Activated T-cell treated with anti-CD3 and anti-CD28 coated beads, Interleukin-2, amount 50 U/mL, for 4 hours (primary cell): ENCODE results near the gene P4HA3. TPM values are rescaled to one million over a fixed set of nuclear protein-coding genes. Genes with fewer than 3 reads are reported as not detected.
A peak's percentile ranks its signal among the peaks of the same experiment; 100 is the strongest.
"Not testable (repeated sequence)": the region's sequence is repeated elsewhere in the genome, so short reads cannot be mapped to it uniquely, and the experiment has no call there.

Source experiments
- ATAC-seq, 2 donors: fragments of 200-7000 bp; cut with Tn5 transposase; one replicate each; pipeline ENCODE4 v1.10.0; 2021
- DNase-seq: peaks from one replicate; pipeline ENCODE4 v3.0.0-alpha.2; 2020
- H3K27me3 Mint-ChIP-seq: one replicate; pipeline ENCODE4 v1.8.0; 2021; ENCODE audit warnings: low read depth, mixed read lengths
- H3K36me3 Mint-ChIP-seq: one replicate; pipeline ENCODE4 v1.8.0; 2022; ENCODE audit warnings: mixed read lengths; ENCODE audit not compliant: insufficient read depth
- H3K4me1 Mint-ChIP-seq: one replicate; pipeline ENCODE4 v1.8.0; 2021; ENCODE audit warnings: low read depth, mixed read lengths
- H3K4me3 Mint-ChIP-seq: one replicate; pipeline ENCODE4 v1.8.0; 2021; ENCODE audit warnings: mild to moderate bottlenecking, moderate library complexity, mixed read lengths
- H3K9me3 Mint-ChIP-seq: one replicate; pipeline ENCODE4 v1.8.0; 2021; ENCODE audit warnings: mixed read lengths
- total RNA-seq, 3 donors: library from RNA; stranded (reverse); gene quantifications; one replicate each; pipeline ENCODE4 v1.2.1, GENCODE V29; 2021

P4HA3 gene
- not detected for total RNA-seq

DNA sequence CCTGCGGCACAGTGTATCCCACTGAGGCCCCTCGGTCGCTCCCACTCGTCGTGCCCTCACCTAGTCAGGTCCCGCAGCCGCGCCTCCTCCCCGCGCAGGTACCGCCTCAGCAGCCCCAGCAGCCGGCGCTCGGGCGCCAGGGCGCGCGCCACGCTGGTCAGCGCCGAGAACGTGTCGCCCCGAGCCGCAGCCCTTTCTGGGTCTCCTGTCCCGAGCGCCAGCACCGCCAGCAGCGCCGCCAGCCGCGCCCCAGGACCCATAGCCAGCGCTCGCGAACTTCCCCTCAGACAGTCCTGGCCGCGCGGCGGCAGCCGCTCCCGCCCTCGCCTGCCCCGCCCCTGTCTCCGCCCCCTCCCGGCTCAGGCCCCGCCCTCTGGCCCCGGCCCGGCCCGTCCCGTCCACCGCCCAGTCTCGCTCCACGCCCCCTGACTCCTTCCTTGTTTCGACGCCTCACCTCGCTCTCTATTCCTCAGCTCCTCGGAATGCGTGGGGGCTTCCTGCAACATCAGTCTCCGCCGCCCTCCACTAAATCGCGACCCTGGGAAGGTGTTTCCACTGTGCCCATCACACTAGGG is at the start of gene P4HA3:
P4HA3 (minus strand) TSS at position 289 of the 575 bp plus-strand sequence; CDS start at position 260, 29 bp downstream.
- no peaks in the 10 kb centered on the region for H3K36me3 Mint-ChIP-seq
- DNase-seq = peak; percentile 37
- H3K4me3 Mint-ChIP-seq = peak within 1 kb of the TSS; percentile 59
- peaks cover 11% of the 10 kb centered on the region for H3K4me1 Mint-ChIP-seq
- H3K9me3 Mint-ChIP-seq = peaks cover 4% of the 10 kb centered on the region
- peaks cover 41% of the 10 kb centered on the region for H3K27me3 Mint-ChIP-seq
- peak; percentile 94 to 97 for ATAC-seq

DNA sequence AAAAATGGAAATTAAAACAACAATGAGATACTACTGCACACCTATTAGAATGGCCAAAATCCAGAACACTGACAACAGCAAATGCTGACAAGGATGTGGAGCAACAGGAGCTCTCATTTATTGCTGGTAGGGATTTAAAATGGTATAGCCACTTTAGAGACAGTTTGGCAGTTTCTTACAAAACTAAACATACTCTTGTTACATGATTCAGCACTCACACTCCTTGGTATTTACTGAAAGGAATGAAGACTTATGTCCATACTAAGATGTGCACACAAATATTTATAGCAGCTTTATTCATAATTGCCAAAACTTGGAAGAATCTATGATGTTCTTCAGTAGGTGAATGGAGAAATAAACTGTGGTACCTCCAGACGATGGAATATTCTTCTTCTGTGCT is 46.0 kb upstream of the P4HA3 start:
- Mint-ChIP-seq H3K9me3 (no peaks in the 10 kb centered on the region), H3K4me1 (no peaks in the 10 kb centered on the region), H3K27me3 (no peaks in the 10 kb centered on the region), H3K36me3 (peaks cover 54% of the 10 kb centered on the region), H3K4me3 (no peak overlapping the region)
- DNase-seq (no peak), ATAC-seq (no peak)

DNA sequence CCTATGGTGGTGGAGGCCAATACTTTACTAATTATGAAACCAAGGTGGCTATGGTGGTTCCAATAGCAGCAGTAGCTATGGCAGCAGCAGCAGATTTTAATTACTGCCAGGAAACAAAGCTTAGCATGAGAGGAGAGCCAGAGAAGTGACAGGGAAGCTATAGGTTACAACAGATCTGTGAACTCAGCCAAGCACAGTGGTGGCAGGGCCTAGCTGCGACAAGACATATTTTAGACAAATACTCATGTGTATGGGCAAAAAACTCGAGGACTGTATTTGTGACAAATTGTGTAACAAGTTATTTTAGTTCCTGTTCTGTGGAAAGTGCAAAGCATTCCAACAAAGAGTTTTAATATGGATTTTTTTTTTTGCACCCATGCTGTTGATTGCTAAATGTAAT is 44.2 kb upstream of the P4HA3 start:
- H3K36me3 Mint-ChIP-seq = peaks cover 44% of the 10 kb centered on the region
- ATAC-seq (no peak), DNase-seq (no peak)
- H3K9me3 Mint-ChIP-seq = no peaks in the 10 kb centered on the region
- no peak overlapping the region for H3K4me3 Mint-ChIP-seq
- H3K4me1 Mint-ChIP-seq = no peaks in the 10 kb centered on the region
- H3K27me3 Mint-ChIP-seq = no peaks in the 10 kb centered on the region

DNA sequence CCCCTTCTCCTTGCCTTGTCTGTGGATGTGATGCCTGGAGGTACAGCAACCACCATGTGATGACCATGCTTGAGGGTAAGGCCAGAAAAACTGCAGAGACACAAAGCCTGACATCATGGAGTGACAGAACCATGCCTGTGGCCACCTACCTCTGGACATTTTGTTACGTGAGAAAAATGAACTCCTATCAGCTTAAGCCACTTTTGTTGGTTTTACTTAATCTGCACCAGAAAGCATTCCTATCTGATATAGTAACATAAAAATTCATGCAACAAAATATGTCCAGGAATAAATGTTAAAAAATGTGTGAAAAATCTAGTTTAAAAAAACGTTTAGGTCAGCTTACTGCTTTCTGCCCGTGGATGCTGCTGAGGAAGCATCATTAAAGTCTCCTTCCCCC is 42.6 kb upstream of the P4HA3 start:
- no peak overlapping the region for H3K4me3 Mint-ChIP-seq
- ATAC-seq (no peak), DNase-seq (no peak)
- H3K27me3 Mint-ChIP-seq = no peaks in the 10 kb centered on the region
- no peaks in the 10 kb centered on the region for H3K4me1 Mint-ChIP-seq
- peaks cover 39% of the 10 kb centered on the region for H3K36me3 Mint-ChIP-seq
- no peaks in the 10 kb centered on the region for H3K9me3 Mint-ChIP-seq

DNA sequence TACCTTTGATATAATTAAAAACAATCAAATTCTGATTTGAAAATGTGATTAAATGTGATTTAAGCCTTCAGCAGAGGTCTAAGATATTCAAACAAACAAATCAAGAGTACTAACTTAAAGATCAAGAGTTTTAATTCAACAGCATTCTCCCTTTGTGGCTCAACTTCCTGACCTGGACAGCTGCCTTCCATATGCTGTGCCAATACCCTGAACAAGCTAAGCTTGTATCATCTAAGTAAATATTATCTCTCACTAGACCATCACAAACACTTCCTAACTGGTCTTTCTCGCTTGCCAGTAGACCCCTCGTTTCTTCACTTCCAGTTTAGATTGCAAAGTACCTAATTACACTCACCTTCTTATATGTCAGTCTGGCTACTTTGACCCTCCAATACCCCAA is 35.9 kb upstream of the P4HA3 start:
- no peaks in the 10 kb centered on the region for H3K27me3 Mint-ChIP-seq
- H3K4me3 Mint-ChIP-seq = no peak overlapping the region
- H3K9me3 Mint-ChIP-seq = no peaks in the 10 kb centered on the region
- H3K36me3 Mint-ChIP-seq = peaks cover 29% of the 10 kb centered on the region
- no peak for ATAC-seq
- no peak for DNase-seq
- no peaks in the 10 kb centered on the region for H3K4me1 Mint-ChIP-seq

DNA sequence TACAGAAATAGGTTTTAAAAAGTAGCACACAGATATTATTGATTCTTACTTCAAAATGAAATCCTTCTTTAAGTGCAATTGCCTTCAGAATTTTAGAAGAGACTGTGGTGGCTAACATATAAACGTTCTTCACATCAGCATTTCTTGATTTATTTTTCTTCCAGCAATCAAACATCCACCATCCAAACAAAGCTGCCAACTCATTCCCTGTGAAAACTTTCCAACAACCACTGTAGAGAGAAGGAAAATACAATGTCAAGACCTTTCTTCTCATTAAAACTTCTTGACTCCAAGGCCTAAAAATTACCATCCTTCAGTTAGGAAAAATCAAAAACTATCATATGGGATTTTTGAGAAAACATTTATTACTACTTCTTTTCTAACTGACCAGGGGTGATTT is 34.0 kb upstream of the P4HA3 start:
- Mint-ChIP-seq H3K36me3 (peaks cover 35% of the 10 kb centered on the region), H3K9me3 (no peaks in the 10 kb centered on the region), H3K4me1 (no peaks in the 10 kb centered on the region), H3K27me3 (no peaks in the 10 kb centered on the region), H3K4me3 (no peak overlapping the region)
- ATAC-seq (no peak), DNase-seq (no peak)

DNA sequence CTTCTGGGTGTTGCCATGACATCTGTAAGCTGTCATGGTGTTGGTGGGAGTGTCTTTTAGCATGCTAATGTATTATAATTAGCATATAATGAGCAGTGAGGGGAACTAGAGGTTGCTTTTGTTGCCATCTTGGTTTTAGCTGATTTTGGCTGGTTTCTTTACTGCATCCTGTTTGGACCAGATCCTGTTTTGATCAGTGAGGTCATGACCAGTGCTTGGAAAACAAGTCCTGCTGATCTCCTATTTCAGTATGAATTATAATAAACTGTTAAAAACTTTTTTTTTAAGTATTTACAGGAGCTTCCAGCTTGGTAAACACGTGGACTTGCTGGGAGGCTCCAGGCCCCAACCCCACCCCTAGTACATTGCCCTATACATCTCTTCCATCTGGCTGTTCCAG is 30.5 kb upstream of the P4HA3 start:
- DNase-seq (no peak), ATAC-seq (no peak)
- no peak overlapping the region for H3K4me3 Mint-ChIP-seq
- peaks cover 37% of the 10 kb centered on the region for H3K36me3 Mint-ChIP-seq
- H3K4me1 Mint-ChIP-seq = no peaks in the 10 kb centered on the region
- H3K9me3 Mint-ChIP-seq = no peaks in the 10 kb centered on the region
- no peaks in the 10 kb centered on the region for H3K27me3 Mint-ChIP-seq

DNA sequence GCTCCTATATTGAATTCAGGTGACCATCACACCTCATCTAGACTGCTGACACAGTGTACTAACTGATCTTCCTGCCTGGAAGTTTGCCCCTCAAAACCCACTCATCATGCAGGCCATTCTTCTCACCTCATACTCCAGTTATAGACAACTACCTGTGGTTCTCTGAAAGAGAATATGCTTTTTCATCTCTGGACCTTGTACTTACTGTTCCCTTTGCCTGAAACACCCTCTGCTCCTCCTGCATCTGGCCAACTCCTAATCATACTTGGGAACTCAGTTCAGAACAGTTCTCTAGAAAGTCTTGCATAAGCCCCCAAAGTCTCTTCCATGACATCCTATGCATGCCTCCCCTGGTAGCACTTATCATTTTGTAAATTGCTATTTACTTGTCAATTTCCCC is 28.2 kb upstream of the P4HA3 start:
- Mint-ChIP-seq H3K4me1 (no peaks in the 10 kb centered on the region), H3K27me3 (no peaks in the 10 kb centered on the region), H3K4me3 (no peak overlapping the region), H3K9me3 (no peaks in the 10 kb centered on the region), H3K36me3 (peaks cover 33% of the 10 kb centered on the region)
- ATAC-seq = no peak
- DNase-seq = no peak

DNA sequence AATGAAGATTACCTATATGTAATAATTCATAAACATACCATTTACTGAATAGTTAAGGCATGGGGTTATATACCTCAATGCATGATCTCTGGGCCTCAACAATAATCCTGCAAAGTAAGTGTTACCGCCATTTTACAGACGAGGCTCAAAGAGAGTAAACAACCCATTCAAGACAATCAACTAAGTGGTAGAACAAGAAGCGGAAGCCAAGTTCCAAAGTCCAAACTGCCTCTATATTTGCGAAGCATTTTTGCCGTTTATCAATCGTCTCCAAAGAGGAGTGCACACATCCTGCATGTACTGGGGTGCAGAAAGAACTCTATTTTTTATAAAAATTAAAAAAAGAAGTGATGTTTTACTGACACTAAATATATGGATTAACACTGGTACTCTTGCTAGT is 27.5 kb upstream of the P4HA3 start:
- no peaks in the 10 kb centered on the region for H3K27me3 Mint-ChIP-seq
- no peaks in the 10 kb centered on the region for H3K4me1 Mint-ChIP-seq
- H3K4me3 Mint-ChIP-seq = no peak overlapping the region
- ATAC-seq = no peak
- no peaks in the 10 kb centered on the region for H3K9me3 Mint-ChIP-seq
- no peak for DNase-seq
- peaks cover 30% of the 10 kb centered on the region for H3K36me3 Mint-ChIP-seq

DNA sequence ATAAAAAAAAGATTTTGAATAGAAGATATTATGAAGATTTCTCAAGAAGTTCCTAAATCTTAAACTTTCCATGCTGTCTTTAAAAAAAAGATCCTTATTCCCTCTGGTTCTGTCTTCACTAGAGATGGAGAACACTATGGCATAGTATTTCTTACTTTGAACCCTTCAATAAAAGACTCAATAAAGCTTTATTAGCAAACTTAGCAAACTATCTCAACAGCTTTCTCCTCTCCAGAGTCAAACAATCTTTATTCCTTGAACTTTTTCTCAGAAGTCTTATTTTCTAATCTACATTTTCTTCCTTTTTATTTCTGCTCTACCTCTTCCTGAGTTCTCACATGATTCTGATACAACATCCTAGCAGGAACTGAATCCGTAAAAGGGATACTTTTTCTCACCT is 21.8 kb upstream of the P4HA3 start:
- Mint-ChIP-seq H3K4me1 (no peaks in the 10 kb centered on the region), H3K4me3 (no peak overlapping the region), H3K36me3 (peaks cover 10% of the 10 kb centered on the region), H3K9me3 (no peaks in the 10 kb centered on the region), H3K27me3 (no peaks in the 10 kb centered on the region)
- DNase-seq (no peak), ATAC-seq (no peak)

DNA sequence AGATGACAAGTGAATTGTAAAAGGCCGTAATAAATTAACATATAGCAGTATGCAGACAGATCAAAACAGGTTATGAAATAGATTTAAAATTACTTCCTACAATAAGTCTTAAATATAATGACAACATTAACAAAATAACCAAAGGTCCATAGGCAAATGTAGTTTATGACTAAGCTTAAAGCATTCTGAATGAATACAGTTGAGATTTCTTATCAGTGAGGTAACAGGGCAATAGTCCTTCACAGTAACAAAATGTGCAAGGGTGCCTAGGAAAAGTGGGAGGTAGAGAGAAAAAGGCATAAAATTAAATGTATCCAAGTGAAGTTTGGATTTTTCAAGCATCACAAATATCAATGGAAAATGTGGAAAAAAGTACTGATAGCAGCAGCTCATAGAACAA is 20.9 kb upstream of the P4HA3 start:
- Mint-ChIP-seq H3K36me3 (peaks cover 9% of the 10 kb centered on the region), H3K4me1 (no peaks in the 10 kb centered on the region), H3K27me3 (no peaks in the 10 kb centered on the region), H3K9me3 (no peaks in the 10 kb centered on the region), H3K4me3 (no peak overlapping the region)
- DNase-seq (no peak), ATAC-seq (no peak)

DNA sequence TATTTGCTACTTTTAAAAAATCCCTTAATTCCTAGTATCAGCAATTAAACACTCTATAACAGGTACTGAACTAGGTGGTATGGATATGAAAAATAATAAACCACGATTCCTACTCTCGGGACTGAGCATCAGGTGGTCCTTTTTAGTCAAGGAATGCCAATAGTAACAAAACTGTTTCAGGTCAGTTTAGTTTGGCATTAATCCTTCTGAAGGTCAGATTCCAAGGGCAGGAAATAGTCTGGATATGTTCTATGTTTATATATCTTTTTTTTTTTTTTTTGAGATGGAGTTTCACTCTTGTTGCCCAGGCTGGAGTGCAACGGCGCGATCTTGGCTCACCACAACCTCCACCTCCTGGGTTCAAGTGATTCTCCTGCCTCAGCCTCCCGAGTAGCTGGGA is 19.6 kb upstream of the P4HA3 start:
- H3K9me3 Mint-ChIP-seq, DNase-seq, H3K4me3 Mint-ChIP-seq, H3K4me1 Mint-ChIP-seq, H3K36me3 Mint-ChIP-seq, ATAC-seq, H3K27me3 Mint-ChIP-seq: not testable (repeated sequence)

DNA sequence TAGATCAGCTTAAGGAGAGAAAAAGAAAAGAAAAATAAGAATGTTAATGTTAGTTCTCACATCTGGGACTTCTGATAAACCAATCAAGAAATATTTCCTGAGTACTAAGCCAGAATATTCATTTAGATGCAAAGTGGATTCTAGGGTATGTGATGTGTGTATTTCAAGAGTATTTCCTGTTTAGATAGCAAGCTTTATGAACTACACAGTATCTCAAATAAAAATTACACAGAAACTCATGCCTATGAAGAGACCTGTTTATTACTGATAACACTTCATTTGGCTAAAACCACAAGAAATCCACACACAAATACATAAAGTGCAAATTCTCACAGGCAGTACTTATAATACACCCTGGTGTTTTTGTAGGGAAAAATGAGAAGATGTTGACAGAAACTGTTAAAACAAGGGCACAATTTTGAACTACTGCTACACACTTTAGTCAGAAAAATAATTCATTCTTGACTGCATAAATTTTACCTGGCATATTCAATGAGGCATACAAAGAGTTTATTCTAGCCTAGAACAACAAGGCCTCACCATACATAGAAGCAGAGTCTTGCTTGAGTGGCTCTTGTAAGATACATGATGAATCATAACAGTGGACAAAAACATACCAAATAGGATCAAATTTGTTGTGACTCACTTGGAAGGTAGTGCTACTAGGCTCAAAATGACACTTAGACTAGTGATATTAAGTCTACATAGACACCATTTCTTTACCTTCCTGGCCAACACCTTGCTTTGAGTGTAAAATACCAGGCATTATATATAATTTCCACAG is 18.8 kb upstream of the P4HA3 start:
- no peak overlapping the region for H3K4me3 Mint-ChIP-seq
- peaks cover 7% of the 10 kb centered on the region for H3K36me3 Mint-ChIP-seq
- H3K27me3 Mint-ChIP-seq = peaks cover 3% of the 10 kb centered on the region
- no peaks in the 10 kb centered on the region for H3K9me3 Mint-ChIP-seq
- no peaks in the 10 kb centered on the region for H3K4me1 Mint-ChIP-seq
- DNase-seq (no peak), ATAC-seq (no peak)

DNA sequence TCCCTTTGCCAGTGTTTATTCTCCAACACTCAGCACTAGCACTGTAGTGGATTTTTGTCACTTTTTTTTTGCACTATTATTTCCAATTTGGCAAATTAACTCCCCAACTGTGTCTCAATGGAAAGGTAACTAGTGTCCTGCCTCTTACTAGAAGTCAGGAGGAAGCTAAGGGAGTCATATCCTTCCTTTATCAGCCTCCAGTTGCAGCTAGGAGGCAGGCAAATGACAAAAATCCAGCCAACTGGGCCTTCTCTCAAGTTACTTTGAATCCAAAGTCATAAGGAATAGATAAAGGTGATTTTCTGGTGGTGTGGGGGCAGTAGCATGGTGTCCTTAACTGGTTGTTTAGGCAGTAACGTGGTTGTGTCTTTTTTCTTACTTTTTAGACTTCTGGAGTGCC is 15.6 kb upstream of the P4HA3 start:
- Mint-ChIP-seq H3K36me3 (peaks cover 4% of the 10 kb centered on the region), H3K4me1 (no peaks in the 10 kb centered on the region), H3K4me3 (no peak overlapping the region), H3K9me3 (no peaks in the 10 kb centered on the region), H3K27me3 (peaks cover 7% of the 10 kb centered on the region)
- DNase-seq (no peak), ATAC-seq (no peak)

DNA sequence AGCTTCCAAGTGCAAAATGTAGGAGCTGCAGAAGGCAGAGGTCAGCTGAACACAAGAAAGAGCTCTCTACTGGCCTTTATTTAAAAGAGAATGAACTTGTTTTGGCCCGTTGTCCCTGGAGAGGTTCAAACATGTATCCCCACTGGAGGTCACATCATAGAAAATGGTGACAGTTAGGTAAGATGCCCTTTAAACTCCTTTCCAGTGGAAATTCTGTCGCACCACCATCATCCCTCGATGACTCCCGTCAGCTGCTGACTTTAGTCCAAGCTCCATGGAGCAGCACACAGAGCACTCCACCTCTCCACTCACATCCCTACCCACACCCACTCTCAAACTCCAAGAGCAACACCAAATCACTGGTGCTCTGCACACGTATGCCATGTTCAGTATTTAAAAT is 15.2 kb upstream of the P4HA3 start:
- DNase-seq (no peak), ATAC-seq (no peak)
- no peaks in the 10 kb centered on the region for H3K4me1 Mint-ChIP-seq
- H3K27me3 Mint-ChIP-seq = peaks cover 8% of the 10 kb centered on the region
- no peak overlapping the region for H3K4me3 Mint-ChIP-seq
- H3K9me3 Mint-ChIP-seq = no peaks in the 10 kb centered on the region
- H3K36me3 Mint-ChIP-seq = peaks cover 4% of the 10 kb centered on the region
